ENCODE data around the gene GDF2.

GDF2 gene

DNA sequence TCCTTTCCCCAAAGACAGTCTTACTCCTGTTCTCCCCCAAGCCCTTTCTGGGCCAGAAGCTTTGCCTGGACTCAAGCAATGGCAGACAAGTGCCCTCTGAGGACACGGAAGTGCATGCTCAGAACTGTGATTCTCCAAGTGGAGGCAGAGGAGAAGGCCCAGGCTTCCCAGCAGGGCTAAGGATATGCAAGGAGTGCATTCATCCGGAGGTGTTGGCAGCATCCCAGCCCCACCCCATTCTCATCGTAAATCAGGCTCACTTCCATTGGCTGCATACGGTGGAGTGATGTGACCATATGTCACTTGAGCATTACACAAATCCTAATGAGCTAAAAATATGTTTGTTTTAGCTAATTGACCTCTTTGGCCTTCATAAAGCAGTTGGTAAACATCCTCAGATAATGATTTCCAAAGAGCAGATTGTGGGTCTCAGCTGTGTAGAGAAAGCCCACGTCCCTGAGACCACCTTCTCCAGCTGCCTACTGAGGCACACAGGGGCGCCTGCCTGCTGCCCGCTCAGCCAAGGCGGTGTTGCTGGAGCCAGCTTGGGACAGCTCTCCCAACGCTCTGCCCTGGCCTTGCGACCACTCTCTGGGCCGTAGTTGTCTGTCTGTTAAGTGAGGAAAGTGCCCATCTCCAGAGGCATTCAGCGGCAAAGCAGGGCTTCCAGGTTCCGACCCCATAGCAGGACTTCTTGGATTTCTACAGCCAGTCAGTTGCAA is 24.5 kb downstream of the GDF2 start:
- Histone ChIP-seq H3K9ac (ENCODE audit: low read depth, low read length) (no peak overlapping the region), H3K27me3 (ENCODE audit: insufficient read depth, low read length, poor library complexity) (peaks cover 15% of the 10 kb centered on the region), H3K4me1 (ENCODE audit: insufficient read depth, low read length) (no peaks in the 10 kb centered on the region), H3K4me2 (ENCODE audit: insufficient read depth, low read length) (no peak overlapping the region), H3K9me3 (ENCODE audit: insufficient read depth, low read length, severe bottlenecking) (no peaks in the 10 kb centered on the region), H2AFZ (ENCODE audit: low read depth, low read length) (no peak overlapping the region), H3K36me3 (ENCODE audit: insufficient read depth, low read length) (no peaks in the 10 kb centered on the region), H3K4me3 (ENCODE audit: low read depth in 1 of 2, low read length in 2 of 2) (no peak overlapping the region), H4K20me1 (ENCODE audit: insufficient read depth, low read length) (0 out of 2 replicates have a peak, but pooled peaks cover 4% of the 10 kb centered on the region), H3K79me2 (ENCODE audit: insufficient read depth, low read length) (no peaks in the 10 kb centered on the region), H3K27ac (ENCODE audit: low read length) (no peak overlapping the region)
- ATAC-seq (ENCODE audit: insufficient read depth, low read depth) = no peak
- TF ChIP-seq, protein P1, sequence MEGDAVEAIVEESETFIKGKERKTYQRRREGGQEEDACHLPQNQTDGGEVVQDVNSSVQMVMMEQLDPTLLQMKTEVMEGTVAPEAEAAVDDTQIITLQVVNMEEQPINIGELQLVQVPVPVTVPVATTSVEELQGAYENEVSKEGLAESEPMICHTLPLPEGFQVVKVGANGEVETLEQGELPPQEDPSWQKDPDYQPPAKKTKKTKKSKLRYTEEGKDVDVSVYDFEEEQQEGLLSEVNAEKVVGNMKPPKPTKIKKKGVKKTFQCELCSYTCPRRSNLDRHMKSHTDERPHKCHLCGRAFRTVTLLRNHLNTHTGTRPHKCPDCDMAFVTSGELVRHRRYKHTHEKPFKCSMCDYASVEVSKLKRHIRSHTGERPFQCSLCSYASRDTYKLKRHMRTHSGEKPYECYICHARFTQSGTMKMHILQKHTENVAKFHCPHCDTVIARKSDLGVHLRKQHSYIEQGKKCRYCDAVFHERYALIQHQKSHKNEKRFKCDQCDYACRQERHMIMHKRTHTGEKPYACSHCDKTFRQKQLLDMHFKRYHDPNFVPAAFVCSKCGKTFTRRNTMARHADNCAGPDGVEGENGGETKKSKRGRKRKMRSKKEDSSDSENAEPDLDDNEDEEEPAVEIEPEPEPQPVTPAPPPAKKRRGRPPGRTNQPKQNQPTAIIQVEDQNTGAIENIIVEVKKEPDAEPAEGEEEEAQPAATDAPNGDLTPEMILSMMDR (IDR thresholded peaks at IDR 0.05; ENCODE audit: borderline replicate concordance, extremely low read depth, low read length, poor library complexity, severe bottlenecking) = no peak
- TF ChIP-seq EZH2 (IDR thresholded peaks at IDR 0.05; ENCODE audit: borderline replicate concordance, low read depth, low read length, severe bottlenecking) = no peak
- DNase-seq = no peak

GRCh38 chr10:47347303-47347675 is 25.0 kb downstream of the GDF2 start:
- Histone ChIP-seq H4K20me1 (ENCODE audit: insufficient read depth, low read length) (0 out of 2 replicates have a peak, but pooled peaks cover 4% of the 10 kb centered on the region), H3K27ac (ENCODE audit: low read length) (no peak overlapping the region), H3K4me3 (ENCODE audit: low read depth in 1 of 2, low read length in 2 of 2) (no peak overlapping the region), H2AFZ (ENCODE audit: low read depth, low read length) (no peak overlapping the region), H3K4me1 (ENCODE audit: insufficient read depth, low read length) (no peaks in the 10 kb centered on the region), H3K36me3 (ENCODE audit: insufficient read depth, low read length) (no peaks in the 10 kb centered on the region), H3K27me3 (ENCODE audit: insufficient read depth, low read length, poor library complexity) (peaks cover 15% of the 10 kb centered on the region), H3K9ac (ENCODE audit: low read depth, low read length) (no peak overlapping the region), H3K9me3 (ENCODE audit: insufficient read depth, low read length, severe bottlenecking) (no peaks in the 10 kb centered on the region), H3K79me2 (ENCODE audit: insufficient read depth, low read length) (no peaks in the 10 kb centered on the region), H3K4me2 (ENCODE audit: insufficient read depth, low read length) (no peak overlapping the region)
- TF ChIP-seq, protein P1 (IDR thresholded peaks at IDR 0.05; ENCODE audit: borderline replicate concordance, extremely low read depth, low read length, poor library complexity, severe bottlenecking) = no peak
- TF ChIP-seq EZH2 (IDR thresholded peaks at IDR 0.05; ENCODE audit: borderline replicate concordance, low read depth, low read length, severe bottlenecking) = no peak
- ATAC-seq (ENCODE audit: insufficient read depth, low read depth) (no peak), DNase-seq (no peak)

DNA sequence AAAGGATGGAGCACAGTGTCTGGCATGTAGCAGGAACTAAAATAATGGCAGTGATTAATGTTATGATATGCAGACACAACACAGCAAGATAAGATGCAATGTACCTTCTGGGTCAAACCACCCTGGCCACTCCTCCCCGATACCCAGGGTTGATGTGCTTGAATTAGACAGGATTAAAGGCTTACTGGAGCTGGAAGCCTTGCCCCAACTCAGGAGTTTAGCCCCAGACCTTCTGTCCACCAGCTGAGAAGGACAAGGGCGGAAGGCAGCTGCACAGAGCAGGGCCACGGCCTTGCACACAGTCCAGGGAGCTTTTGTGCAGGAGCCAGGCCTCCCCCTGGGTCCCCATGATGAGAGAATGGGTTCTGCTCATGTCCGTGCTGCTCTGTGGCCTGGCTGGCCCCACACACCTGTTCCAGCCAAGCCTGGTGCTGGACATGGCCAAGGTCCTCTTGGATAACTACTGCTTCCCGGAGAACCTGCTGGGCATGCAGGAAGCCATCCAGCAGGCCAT is 25.9 kb downstream of the GDF2 start, which contains the start of gene RBP3:
TSS of gene RBP3 (plus strand) at position 226 of the 514 bp plus-strand sequence. CDS start at position 348, 122 bp downstream.
- no peak for TF ChIP-seq EZH2 (IDR thresholded peaks at IDR 0.05; ENCODE audit: borderline replicate concordance, low read depth, low read length, severe bottlenecking)
- TF ChIP-seq, protein P1 (IDR thresholded peaks at IDR 0.05; ENCODE audit: borderline replicate concordance, extremely low read depth, low read length, poor library complexity, severe bottlenecking) = no peak
- Histone ChIP-seq H3K4me3 (ENCODE audit: low read depth in 1 of 2, low read length in 2 of 2) (no peak within 1 kb of the TSS), H3K9ac (ENCODE audit: low read depth, low read length) (no peak within 1 kb of the TSS), H4K20me1 (ENCODE audit: insufficient read depth, low read length) (0 out of 2 replicates have a peak, but pooled peaks cover 4% of the 10 kb centered on the region), H3K79me2 (ENCODE audit: insufficient read depth, low read length) (no peaks in the 10 kb centered on the region), H3K27ac (ENCODE audit: low read length) (no peak within 1 kb of the TSS), H3K4me1 (ENCODE audit: insufficient read depth, low read length) (no peaks in the 10 kb centered on the region), H3K4me2 (ENCODE audit: insufficient read depth, low read length) (no peak within 1 kb of the TSS), H3K36me3 (ENCODE audit: insufficient read depth, low read length) (no peaks in the 10 kb centered on the region), H2AFZ (ENCODE audit: low read depth, low read length) (no peak within 1 kb of the TSS), H3K27me3 (ENCODE audit: insufficient read depth, low read length, poor library complexity) (peaks cover 15% of the 10 kb centered on the region), H3K9me3 (ENCODE audit: insufficient read depth, low read length, severe bottlenecking) (no peaks in the 10 kb centered on the region)
- DNase-seq (no peak), ATAC-seq (ENCODE audit: insufficient read depth, low read depth) (no peak)

Data from DND-41 (cell line).